CD4-positive, alpha-beta T cell treated with Interleukin-1 beta for 1 hour (primary cell): ENCODE measurements around the gene SYTL4.
A peak's percentile ranks its signal among the peaks of the same experiment; 100 is the strongest.

Experiments used
- DNase-seq, 2 donors: peaks; one replicate each; pipeline ENCODE4 v3.0.0-alpha.2; 2020 to 2022

The SYTL4 gene

GRCh38 chrX:100687546-100687945 lies 44.4 kb downstream of the SYTL4 start:
- DNase-seq = no peak

DNA sequence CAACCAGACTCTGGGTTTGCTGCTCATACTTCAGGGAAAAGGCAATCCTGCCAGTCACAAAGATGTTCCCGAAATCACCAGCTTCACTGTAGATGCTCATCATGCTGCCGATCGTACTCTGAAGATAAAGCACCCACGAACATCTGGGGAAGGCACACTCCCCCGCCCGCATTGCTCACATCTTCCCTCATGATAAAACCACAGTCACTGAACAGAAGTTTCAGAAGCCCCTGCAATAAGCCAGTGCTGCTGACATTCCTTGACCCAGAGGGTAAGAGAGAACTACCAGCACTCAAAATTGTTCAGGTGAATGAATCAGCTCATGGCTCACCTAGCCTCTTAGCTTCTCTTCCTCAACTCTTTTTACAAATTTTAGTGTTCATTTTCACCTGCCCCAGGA lies 44.8 kb downstream of the SYTL4 start:
- DNase-seq = no peak

GRCh38 chrX:100685997-100686305 lies 46.0 kb downstream of the SYTL4 start:
- no peak for DNase-seq

DNA sequence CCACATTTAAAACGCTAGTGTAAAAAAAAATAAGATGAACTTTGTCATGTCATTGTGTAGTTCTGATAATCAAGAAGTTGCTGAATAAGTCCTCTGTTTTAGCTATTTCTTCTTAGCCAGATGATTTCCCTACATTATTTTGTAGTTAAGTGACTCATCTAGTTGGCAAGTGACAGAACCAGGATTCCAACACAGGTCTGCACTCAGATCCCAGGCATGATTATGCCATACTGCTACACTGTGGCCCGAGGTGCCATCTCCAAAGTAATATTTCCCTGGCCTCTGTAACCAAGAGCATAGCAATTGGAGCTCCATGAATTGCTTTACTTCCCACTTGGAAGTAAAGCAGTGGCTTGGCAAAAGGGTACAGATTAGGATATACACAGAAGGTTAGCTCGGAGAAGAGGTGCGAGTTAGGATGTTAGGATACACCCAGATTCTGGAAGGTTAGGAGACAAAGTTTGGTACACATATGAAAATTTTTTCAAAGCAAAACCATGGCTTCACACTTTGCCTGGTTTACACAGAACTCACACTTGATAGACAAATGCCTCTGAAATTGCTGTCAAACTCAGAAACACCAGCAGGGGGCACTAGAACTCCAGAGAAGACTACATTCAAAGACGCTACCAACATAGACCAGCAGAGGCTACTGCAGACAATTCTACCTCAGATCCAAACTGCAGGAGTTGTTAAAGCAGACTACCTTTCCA lies 46.5 kb downstream of the SYTL4 start:
- DNase-seq = peak; percentile 60 to 64

DNA sequence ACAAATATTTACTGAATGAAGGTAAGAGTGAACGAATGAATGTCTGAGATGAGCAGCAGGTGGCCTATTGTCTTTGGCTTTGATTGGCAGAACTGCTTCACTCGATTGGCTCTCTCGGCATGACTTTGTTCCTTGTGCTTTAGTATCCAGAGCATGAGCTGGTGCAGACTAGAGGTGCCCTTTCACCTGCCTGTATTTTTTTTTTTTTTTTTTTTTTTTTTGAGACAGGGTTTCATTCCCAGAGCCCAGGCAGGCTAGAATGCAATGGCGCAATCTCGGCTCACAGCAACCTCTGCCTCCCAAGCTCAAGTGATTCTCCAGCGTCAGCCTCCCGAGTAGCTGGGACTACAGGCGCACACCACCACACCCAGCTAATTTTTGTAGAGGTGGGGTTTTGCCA lies 49.0 kb downstream of the SYTL4 start:
- DNase-seq = no peak

GRCh38 chrX:100681599-100681998 lies 50.3 kb downstream of the SYTL4 start:
- DNase-seq = no peak

DNA sequence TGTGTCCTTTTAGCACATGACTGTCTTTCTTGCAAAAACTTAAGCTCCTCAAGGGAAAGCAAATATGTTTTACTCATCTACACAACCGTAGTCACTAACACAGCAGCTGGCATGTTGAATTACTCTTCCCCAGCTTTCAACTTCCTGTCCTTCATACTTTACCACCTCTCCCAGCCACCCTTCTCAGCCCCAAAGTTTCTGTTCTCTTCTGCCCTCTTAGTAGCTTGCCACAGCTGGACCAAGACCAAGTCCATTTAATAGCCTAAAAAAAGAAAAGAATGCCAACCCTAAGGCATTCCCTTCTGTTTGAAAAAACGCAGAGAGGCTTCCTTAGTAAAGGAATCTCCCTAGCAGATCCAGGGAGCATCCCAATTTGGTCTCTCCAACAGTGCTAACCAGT lies 51.2 kb downstream of the SYTL4 start:
- no peak for DNase-seq

DNA sequence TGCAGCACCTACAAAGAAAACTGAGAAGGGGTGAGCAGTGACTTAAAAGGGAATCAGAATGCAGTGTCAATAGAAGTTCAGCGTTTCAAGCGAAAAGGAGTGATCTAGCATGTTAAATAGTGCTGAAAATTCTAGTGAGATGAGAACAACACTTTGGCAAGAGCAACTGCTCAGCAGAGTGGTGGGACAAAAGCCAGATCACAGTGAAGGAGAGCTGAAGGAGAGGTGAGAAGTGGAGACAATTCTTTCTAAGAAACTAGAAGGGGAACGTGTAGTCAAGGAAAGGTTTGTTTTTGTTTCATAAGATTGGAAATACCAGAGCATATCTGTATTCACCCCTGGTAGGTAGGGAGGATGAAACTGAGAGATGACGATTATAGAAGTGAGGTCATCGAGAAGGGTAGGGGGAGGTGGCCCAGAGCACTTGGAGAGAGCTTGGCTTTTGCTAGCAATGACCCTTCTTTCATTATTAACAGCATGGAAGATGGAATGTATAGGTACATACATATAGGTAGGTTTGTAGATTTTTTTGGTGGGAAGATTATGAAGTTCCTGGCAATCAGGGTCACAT lies 54.2 kb downstream of the SYTL4 start:
- no peak for DNase-seq

DNA sequence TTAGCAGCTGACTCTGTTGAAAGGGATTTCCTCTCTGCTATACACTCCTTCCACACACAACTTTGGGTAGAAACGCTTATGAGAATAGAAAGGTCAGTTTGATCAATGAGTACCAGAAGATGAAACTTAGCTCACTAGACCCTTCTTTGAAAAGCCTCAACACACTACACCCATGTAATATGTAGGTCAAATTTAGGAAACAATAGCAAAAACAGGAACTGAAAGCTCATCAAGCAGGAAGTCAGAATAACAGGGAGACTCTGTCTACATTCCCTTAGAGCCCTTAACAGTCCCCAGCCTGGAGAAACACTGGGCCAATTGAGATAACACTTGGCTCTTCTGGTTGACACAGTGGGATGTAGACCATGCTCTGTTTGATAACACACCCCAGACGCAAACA lies 57.2 kb downstream of the SYTL4 start:
- no peak for DNase-seq

- DNase-seq = no peak
These were observed 58.4 kb downstream of the SYTL4 start for GRCh38 chrX:100673397-100673953.

GRCh38 chrX:100672966-100673365 lies 59.0 kb downstream of the SYTL4 start:
- DNase-seq = no peak

DNA sequence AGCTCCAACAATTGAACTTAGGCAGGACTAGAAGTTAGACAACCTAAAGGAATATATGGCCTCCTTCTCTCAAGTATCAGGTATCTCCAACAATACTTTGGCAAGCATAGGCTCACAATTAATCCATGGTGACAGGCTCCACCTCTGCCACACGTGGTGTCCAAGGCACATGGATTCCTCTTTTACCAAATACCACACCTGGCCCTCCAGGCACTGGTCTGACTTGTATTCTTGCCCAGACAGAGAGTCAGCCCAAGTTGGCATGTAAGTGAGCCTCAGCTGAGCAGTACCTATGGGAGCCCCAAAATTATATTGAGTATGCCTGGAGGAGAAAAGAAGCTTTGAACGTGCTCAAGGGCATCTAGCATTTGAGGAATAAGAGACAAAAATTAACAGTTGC lies 68.3 kb downstream of the SYTL4 start:
- DNase-seq = no peak

GRCh38 chrX:100662796-100663195 lies 69.1 kb downstream of the SYTL4 start:
- DNase-seq = no peak

DNA sequence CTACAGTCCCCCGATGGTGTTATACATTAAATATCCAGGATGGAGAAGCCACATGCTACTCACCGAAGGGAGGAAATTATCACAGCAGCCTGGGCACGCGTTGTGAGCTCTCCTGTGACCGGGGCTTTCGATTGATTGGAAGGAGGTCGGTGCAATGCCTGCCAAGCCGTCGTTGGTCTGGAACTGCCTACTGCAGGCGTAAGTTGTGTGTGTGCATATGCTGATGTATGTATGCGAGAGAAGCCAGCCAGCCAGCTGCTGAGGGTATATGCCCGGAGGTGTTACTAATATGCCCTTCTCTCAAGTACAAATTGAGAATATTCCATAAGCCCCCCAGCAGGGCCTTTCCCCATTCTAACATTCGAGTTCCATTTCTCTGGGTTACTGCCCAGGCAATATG lies 69.8 kb downstream of the SYTL4 start:
- DNase-seq = no peak

DNA sequence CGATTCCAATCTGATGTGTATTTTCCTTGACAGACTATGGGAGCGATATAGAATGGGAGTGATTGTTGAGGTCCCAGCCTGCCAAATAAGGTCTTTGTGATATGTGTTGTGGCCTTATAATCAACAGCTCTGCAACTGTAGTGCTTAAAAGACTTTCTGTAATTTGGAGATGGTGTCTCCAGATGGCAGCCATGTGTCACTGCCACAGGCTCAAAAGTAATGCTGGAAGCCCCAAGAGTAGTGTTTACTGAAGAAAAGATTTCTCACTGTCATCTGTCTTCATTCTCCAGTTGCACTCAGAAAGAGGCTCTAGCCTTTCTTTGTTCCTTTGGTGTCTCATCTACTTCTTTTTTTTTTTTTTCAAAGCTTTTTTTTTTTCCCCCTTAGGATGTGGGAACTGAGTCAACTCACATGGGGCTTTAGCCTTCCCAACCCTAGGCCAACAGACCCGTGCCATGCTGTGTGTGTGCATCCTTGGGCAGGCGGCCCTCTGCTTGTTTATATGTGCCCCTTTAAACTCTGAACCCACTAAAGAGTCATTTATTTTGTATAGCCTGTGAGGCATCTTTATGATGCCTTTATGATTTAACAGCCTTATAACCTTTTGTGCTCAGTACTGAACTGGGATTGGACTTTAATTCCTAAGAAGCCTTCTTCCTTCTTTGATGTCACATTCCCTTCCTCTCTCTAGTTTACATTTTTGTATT lies 72.3 kb downstream of the SYTL4 start:
- no peak for DNase-seq

DNA sequence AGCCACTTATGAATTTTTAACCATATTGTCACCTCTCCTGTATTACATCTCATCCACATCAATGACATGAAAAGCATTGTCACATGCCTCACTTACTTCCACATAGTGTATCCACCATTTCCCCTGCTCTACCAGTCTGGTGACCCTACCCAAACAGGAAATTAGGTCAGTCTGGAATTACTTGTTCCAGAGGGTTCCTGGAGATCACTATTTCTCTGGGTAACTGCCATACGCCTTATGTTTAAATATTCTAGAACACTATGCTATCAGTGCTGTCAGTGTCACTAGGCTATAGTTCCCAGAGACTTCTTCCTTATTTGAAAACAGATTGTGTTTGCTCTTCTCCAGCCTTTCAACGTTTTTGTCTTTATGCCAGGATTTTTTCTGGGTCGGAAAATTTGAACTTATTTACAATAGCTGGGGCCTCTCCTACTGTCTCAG lies 73.0 kb downstream of the SYTL4 start:
- DNase-seq = no peak

GRCh38 chrX:100654261-100654660 lies 77.7 kb downstream of the SYTL4 start:
- no peak for DNase-seq

DNA sequence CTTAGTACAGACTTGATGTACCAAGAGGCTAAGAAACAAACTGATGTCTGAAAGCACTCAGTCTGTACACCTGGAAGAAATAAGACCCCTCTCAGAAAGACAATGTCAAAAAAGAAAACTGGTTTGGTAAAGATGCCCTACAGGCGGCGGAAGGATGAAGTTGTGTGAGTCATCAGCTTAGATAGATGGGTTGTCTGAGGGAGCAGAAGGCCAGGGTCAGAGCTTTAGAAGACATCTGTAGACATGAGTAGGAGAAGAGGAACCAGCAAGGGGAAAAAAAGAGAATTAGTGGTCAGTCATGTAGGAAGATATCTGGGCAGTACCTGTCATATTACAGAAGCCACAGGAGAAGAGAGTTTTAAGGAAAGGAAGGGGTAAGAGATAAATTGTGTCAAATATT lies 79.7 kb downstream of the SYTL4 start:
- no peak for DNase-seq

DNA sequence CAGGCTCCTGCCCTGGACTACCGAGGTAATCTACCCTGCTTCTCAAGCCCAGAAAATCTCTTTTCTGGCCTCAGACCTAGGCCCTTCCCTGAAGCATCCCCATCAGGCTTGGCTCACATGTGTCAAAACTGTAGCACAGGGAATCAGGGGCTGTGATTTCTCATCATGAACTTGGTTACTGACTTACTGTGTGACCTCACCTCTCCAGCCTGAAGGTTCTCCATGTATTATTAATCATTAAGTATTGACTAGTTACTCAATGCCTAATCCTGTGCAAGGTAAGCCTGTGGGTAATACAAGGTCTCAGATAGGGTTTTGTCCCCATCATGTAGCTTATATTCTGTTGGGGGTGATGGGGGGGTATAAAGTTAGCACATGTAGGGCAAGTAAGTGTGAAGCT lies 81.1 kb downstream of the SYTL4 start:
- no peak for DNase-seq

DNA sequence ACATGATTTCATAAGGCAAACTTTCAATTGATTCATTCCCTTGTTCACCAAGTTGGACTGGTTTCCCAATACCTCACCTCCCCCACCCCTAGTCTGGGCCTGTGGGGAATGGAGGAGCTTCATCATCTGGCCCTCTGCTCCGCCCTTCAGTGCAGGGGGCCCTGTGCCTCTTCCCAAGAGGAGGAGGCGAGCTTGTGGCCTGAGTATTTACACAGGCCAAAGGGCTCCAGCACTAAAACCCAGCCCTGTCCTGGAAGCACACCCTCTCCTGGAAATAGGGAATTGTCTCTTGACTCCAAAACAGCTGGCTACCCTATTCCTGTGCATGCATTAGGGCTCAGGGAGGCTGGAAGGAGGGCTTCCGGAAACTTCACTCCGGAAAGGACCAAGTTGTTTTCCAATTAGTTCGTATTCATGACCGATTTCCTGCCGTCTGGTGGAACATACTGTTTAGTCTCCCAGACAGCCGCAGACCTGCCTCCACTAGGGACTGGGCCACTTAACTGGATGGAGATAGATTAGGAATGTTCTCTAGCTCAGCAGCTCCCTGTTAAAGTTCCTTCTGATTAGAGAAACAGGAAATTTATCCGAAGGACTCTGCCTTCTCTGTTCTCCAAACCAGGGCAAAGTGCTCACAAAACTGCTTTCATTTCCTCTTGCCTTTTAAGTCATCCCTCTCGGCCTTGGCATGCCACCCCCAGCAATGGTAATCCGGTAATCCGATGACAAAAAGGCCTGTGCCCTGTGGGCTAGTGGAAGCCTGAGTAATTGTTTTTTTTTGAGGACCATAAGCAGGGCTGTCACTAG lies 82.2 kb downstream of the SYTL4 start:
- no peak for DNase-seq

DNA sequence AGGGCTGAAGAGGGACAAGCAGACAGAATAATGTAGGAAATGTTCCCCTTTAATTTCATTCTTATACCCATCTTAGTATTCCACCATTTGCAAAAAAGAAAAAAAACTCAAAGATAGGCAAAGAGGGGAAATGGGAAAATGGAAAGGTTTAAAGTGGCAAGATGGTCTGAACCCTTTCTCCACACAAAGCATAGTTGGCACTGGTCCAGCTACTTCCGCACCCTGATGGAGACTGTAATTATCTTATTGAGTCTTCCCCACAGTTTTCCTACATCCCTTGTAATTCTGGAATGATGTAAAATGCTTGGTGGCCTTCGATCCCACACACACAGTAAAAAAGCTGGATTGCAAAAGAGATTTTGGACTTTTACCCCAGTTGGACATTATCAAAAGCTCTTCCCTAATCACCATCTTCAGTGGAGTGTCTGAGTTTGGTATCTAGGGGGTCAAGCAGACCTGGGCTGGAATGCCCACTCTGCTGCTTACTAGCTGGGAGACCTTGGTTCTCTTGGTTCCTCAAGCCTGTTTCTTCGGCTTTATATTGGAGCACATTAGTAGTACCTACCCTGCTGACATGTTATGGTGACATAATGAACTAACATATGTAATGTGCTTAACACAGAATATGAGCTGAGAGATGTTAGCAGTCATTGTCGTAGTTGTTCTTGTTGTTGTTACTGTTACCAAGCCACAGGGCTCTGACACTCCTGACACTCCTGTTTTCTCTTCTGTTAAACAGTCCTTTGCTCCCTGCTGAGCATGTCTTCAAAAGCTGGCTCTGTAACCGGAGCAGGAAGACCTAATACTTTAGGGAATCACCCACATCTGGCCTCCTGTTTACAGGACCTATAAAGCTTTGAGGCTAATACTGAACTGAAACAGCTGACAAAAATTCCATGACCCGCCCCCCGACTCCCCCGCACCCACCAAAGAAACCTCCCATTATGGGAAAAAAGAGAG lies 83.2 kb downstream of the SYTL4 start:
- DNase-seq = no peak

GRCh38 chrX:100647739-100648138 lies 84.2 kb downstream of the SYTL4 start:
- DNase-seq = no peak
